ENCODE results near the gene HS6ST2.
A peak's percentile ranks its signal among the peaks of the same experiment; 100 is the strongest.

Gene HS6ST2

GRCh38 chrX:132843363-132843762 is 115.1 kb downstream of the HS6ST2 start:
- DNase-seq: no peak

- no peak for DNase-seq
Observed at GRCh38 chrX:132842460-132843238, 115.8 kb downstream of the HS6ST2 start.

GRCh38 chrX:132837967-132838366 is 120.5 kb downstream of the HS6ST2 start:
- DNase-seq: no peak

- DNase-seq: no peak
Observed at GRCh38 chrX:132837126-132837525, 121.3 kb downstream of the HS6ST2 start.

GRCh38 chrX:132836471-132836870 is 122.0 kb downstream of the HS6ST2 start:
- DNase-seq: no peak

- no peak for DNase-seq
Observed at GRCh38 chrX:132834741-132835140, 123.7 kb downstream of the HS6ST2 start.

- DNase-seq: no peak
Observed at GRCh38 chrX:132834109-132834508, 124.3 kb downstream of the HS6ST2 start.

GRCh38 chrX:132833373-132833772 is 125.1 kb downstream of the HS6ST2 start:
- no peak for DNase-seq

GRCh38 chrX:132831336-132831973 is 127.0 kb downstream of the HS6ST2 start:
- no peak for DNase-seq

GRCh38 chrX:132822634-132823012 is 135.8 kb downstream of the HS6ST2 start:
- no peak for DNase-seq

GRCh38 chrX:132821974-132822633 is 136.3 kb downstream of the HS6ST2 start:
- peak in 1 of 2 experiments; percentile 18 for DNase-seq

GRCh38 chrX:132820675-132821074 is 137.8 kb downstream of the HS6ST2 start:
- no peak for DNase-seq

- no peak for DNase-seq
Observed at GRCh38 chrX:132819711-132820264, 138.6 kb downstream of the HS6ST2 start.

- no peak for DNase-seq
Observed at GRCh38 chrX:132818638-132819037, 139.8 kb downstream of the HS6ST2 start.

- DNase-seq: peak in 1 of 2 experiments; percentile 0
Observed at GRCh38 chrX:132815643-132816042, 142.8 kb downstream of the HS6ST2 start.

GRCh38 chrX:132810964-132811712 is 147.3 kb downstream of the HS6ST2 start:
- DNase-seq: no peak

- DNase-seq: no peak
Observed at GRCh38 chrX:132810488-132810887, 147.9 kb downstream of the HS6ST2 start.

GRCh38 chrX:132809581-132809980 is 148.8 kb downstream of the HS6ST2 start:
- DNase-seq: peak in 1 of 2 experiments; percentile 15

GRCh38 chrX:132807411-132808030 is 150.9 kb downstream of the HS6ST2 start:
- DNase-seq: no peak

- no peak for DNase-seq
Observed at GRCh38 chrX:132802033-132802432, 156.4 kb downstream of the HS6ST2 start.

GRCh38 chrX:132795181-132795580 is 163.2 kb downstream of the HS6ST2 start:
- DNase-seq: no peak

GRCh38 chrX:132791714-132792113 is 166.7 kb downstream of the HS6ST2 start:
- DNase-seq: no peak

All from NCI-H526 (cell line).